TTC549 (cell line): Measurements from ENCODE around the gene UNC119B.

ENCODE experiments used
- FAIRE-seq: peaks from 2 replicates; lab custom pipeline; 2012; peaks lifted over from hg19 to GRCh38; lab: Jason Lieb, UNC

UNC119B gene

GRCh38 chr12:120767071-120768024, 57.1 kb downstream of the UNC119B start:
- FAIRE-seq, result no peak

GRCh38 chr12:120771097-120771496, 60.8 kb downstream of the UNC119B start:
- no peak for FAIRE-seq
